Kidney (tissue), 14 donors: Measurements from ENCODE around the gene NEDD4L. TPM values are rescaled to one million over a fixed set of nuclear protein-coding genes. Genes with fewer than 3 reads are reported as not detected.
A peak's percentile ranks its signal among the peaks of the same experiment; 100 is the strongest.

Experiments used
- DNase-seq, 5 donors: peaks; one replicate each; pipeline ENCODE4 v3.0.0-alpha.2; 2013 to 2020
- FAIRE-seq: peaks from 2 replicates; lab custom pipeline; 2012; peaks lifted over from hg19 to GRCh38; lab: Jason Lieb, UNC
- H3K27ac ChIP-seq, 2 donors: one replicate each; pipeline ENCODE4 v1.7.0; 2013; ENCODE audit warnings: low read depth in 2 of 2, low read length in 2 of 2, inconsistent platforms in 1 of 2
- H3K27me3 ChIP-seq: one replicate; pipeline ENCODE4 v1.7.1; 2013; ENCODE audit warnings: low read length, inconsistent platforms; ENCODE audit not compliant: control insufficient read depth, insufficient read depth
- H3K36me3 ChIP-seq, 3 donors: one replicate each; pipeline versions ENCODE4 v1.7.0 to v1.7.1; 2013; ENCODE audit warnings: low read length in 3 of 3, control low read depth in 1 of 3, inconsistent platforms in 1 of 3; ENCODE audit not compliant: insufficient read depth in 3 of 3, control insufficient read depth in 2 of 3
- H3K4me1 ChIP-seq, 3 donors: one replicate each; pipeline versions ENCODE4 v1.7.0 to v1.7.1; 2013; ENCODE audit warnings: low read length in 3 of 3, inconsistent platforms in 1 of 3, low read depth in 1 of 3; ENCODE audit not compliant: control insufficient read depth in 2 of 3, insufficient read depth in 2 of 3
- H3K4me3 ChIP-seq, 3 donors: one replicate each; pipeline versions ENCODE4 v1.7.0 to v1.8.1; 2013; ENCODE audit warnings: low read length in 3 of 3, control low read depth in 1 of 3, inconsistent platforms in 1 of 3
- H3K9ac ChIP-seq, 3 donors: one replicate each; pipeline versions ENCODE4 v1.7.0 to v1.7.1; 2013; ENCODE audit warnings: low read length in 3 of 3, control low read depth in 1 of 3, inconsistent platforms in 1 of 3
- H3K9me3 ChIP-seq, 3 donors: one replicate each; pipeline versions ENCODE4 v1.7.0 to v1.7.1; 2013; ENCODE audit warnings: low read length in 3 of 3, control low read depth in 1 of 3, inconsistent platforms in 1 of 3; ENCODE audit not compliant: control insufficient read depth in 2 of 3, insufficient read depth in 1 of 3
- CTCF ChIP-seq: IDR thresholded peaks from 3 replicates; pipeline ENCODE4 v1.5.1; 2012; ENCODE audit warnings: mild to moderate bottlenecking, moderate library complexity, borderline replicate concordance; ENCODE audit not compliant: insufficient read depth; ENCODE audit errors: extremely low read depth
- intact Hi-C: fragments of 100-400 bp; cut with DNase I; formaldehyde crosslinking; loops from one replicate; pipeline ENCODE4 v1.11.1; 2022
- polyA plus RNA-seq: library from polyadenylated mRNA; stranded (reverse); fragments of 350-450 nt; fragmentation: Illumina TruSeq; extraction: RNeasy Lipid Tissue Mini Kit (QIAGEN cat#74804); gene quantifications from one replicate; pipeline ENCODE4 v1.2.3, GENCODE V29; 2014; ENCODE audit warnings: low read depth, low replicate concordance; ENCODE audit not compliant: insufficient read depth
- total RNA-seq: library from RNA; stranded (reverse); fragmentation: NEBNext Ultra II Directional; extraction: Animal tissue kit (Norgen Biotek cat#: 25700); gene quantifications from one replicate; pipeline ENCODE4 v1.2.1, GENCODE V29; 2021
- donor health status: control.
- donor health status: control.
- donor health status: control.
- donor health status: control.
- donor health status: control.
- donor health status: DM: yes; HTN: yes; CAD: no.
- donor health status: Normal renal cell carcinoma (clear cell type).

Gene NEDD4L
- total and polyA plus RNA-seq, 2 donors from 2014 or later = 90.8 to 95.7 TPM

- no peak for TF ChIP-seq CTCF
- peak in 1 of 5 donors; percentile 34 for DNase-seq
- peaks cover 4 to 74% (median 39%) of the 10 kb centered on the region in 3 donors for H3K36me3 ChIP-seq
- peaks cover 3 to 24% (median 6%) of the 10 kb centered on the region in 3 donors for H3K4me1 ChIP-seq
- H3K4me3 ChIP-seq = no peak overlapping the region
- H3K27me3 ChIP-seq = no peaks in the 10 kb centered on the region
- no peaks in the 10 kb centered on the region for H3K9me3 ChIP-seq
- FAIRE-seq = no peak
- H3K27ac ChIP-seq = no peak overlapping the region
- intact Hi-C loops = no loop called here
- H3K9ac ChIP-seq = no peak overlapping the region
Measured at GRCh38 chr18:58388736-58389135, 344.7 kb downstream of the NEDD4L start.

- DNase-seq = no peak
- H3K9ac ChIP-seq = no peak overlapping the region
- H3K9me3 ChIP-seq = no peaks in the 10 kb centered on the region
- intact Hi-C loops = no loop called here
- no peak overlapping the region for H3K27ac ChIP-seq
- no peak for TF ChIP-seq CTCF
- H3K27me3 ChIP-seq = no peaks in the 10 kb centered on the region
- no peak for FAIRE-seq
- H3K4me1 ChIP-seq = peaks cover 6 to 32% (median 8%) of the 10 kb centered on the region in 3 donors
- no peak overlapping the region for H3K4me3 ChIP-seq
- peaks cover 6 to 66% (median 38%) of the 10 kb centered on the region in 3 donors for H3K36me3 ChIP-seq
Measured at GRCh38 chr18:58389745-58390144, 345.7 kb downstream of the NEDD4L start.

GRCh38 chr18:58390399-58390798 is 346.4 kb downstream of the NEDD4L start:
- no peak overlapping the region for H3K9ac ChIP-seq
- no peak for TF ChIP-seq CTCF

GRCh38 chr18:58391231-58391825 is 347.3 kb downstream of the NEDD4L start:
- Histone ChIP-seq H3K4me1 (peaks cover 6 to 39% (median 12%) of the 10 kb centered on the region in 3 donors), H3K4me3 (no peak overlapping the region), H3K27ac (no peak overlapping the region), H3K27me3 (no peaks in the 10 kb centered on the region), H3K9ac (no peak overlapping the region), H3K36me3 (peaks cover 9 to 52% (median 37%) of the 10 kb centered on the region in 3 donors), H3K9me3 (no peaks in the 10 kb centered on the region)
- DNase-seq (peak in 1 of 5 donors; percentile 40), FAIRE-seq (no peak)
- intact Hi-C loops = no loop called here
- TF ChIP-seq CTCF = no peak

More at GRCh38 chr18:58390399-58390798, 346.4 kb downstream of the NEDD4L start:
- peaks cover 9 to 60% (median 37%) of the 10 kb centered on the region in 3 donors for H3K36me3 ChIP-seq
- peak in 4 of 5 donors; percentile 88 to 94 (median 91) for DNase-seq
- no peaks in the 10 kb centered on the region for H3K27me3 ChIP-seq
- H3K9me3 ChIP-seq = no peaks in the 10 kb centered on the region
- H3K4me3 ChIP-seq = no peak overlapping the region
- H3K4me1 ChIP-seq = peaks cover 6 to 38% (median 12%) of the 10 kb centered on the region in 3 donors
- FAIRE-seq = no peak
- H3K27ac ChIP-seq = no peak overlapping the region
- intact Hi-C loops = no loop called here
